Mucosa of descending colon (tissue), 3 donors: ENCODE measurements around the gene PSMA7. TPM values are rescaled to one million over a fixed set of nuclear protein-coding genes. Genes with fewer than 3 reads are reported as not detected.

Source experiments
- ATAC-seq: fragments of 200-7000 bp; cut with Tn5 transposase; one replicate; pipeline ENCODE4 v1.9.1; 2020; ENCODE audit warnings: mild to moderate bottlenecking, moderate library complexity
- DNase-seq, 3 donors: peaks; one replicate each; pipeline ENCODE4 v3.0.0-alpha.2; 2020
- H3K36me3 ChIP-seq: fragments of 200-600 bp; one replicate; pipeline ENCODE4 v1.8.0; 2021; ENCODE audit warnings: low read depth, mild to moderate bottlenecking
- H3K4me1 ChIP-seq: fragments of 200-600 bp; one replicate; pipeline ENCODE4 v1.8.0; 2021; ENCODE audit warnings: low read depth, mild to moderate bottlenecking
- H3K4me3 ChIP-seq: fragments of 200-600 bp; one replicate; pipeline ENCODE4 v1.8.0; 2021; ENCODE audit warnings: mild to moderate bottlenecking
- H3K9me3 ChIP-seq: fragments of 200-600 bp; one replicate; pipeline ENCODE4 v1.8.0; 2021; ENCODE audit warnings: mild to moderate bottlenecking
- intact Hi-C, 2 donors: fragments of 100-400 bp; cut with DNase I in 1 of 2; cut with micrococcal nuclease in 1 of 2; formaldehyde crosslinking; loops; one replicate each; pipeline versions ENCODE4 v1.11.0 to v1.11.1; 2022; cut with DNase I, micrococcal nuclease
- total RNA-seq, 3 donors: library from RNA; stranded (reverse); fragmentation: NEBNext Ultra II Directional in 2 of 3; extraction: Animal tissue kit (Norgen Biotek cat#: 25700) in 2 of 3; gene quantifications; one replicate each; pipeline versions ENCODE4 v1.2.1 to v1.2.4, GENCODE V29; 2021 to 2023
- TF ChIP-seq, protein P1 (sequence below): fragments of 200-600 bp; IDR thresholded peaks from one replicate; pipeline ENCODE4 v1.8.0; 2022; ENCODE audit warnings: antibody characterized with exemption, mild to moderate bottlenecking
- donor health status: DM: no; HTN: no; CAD: no; lungs with moderate emphysema.
- donor health status: DM: no; HTN: no; CAD: no.
- donor health status: DM: no; HTN: yes; CAD: no.

Gene PSMA7
- total RNA-seq, 3 donors from 2014 or later: 129 to 197 (median 194) TPM

DNA sequence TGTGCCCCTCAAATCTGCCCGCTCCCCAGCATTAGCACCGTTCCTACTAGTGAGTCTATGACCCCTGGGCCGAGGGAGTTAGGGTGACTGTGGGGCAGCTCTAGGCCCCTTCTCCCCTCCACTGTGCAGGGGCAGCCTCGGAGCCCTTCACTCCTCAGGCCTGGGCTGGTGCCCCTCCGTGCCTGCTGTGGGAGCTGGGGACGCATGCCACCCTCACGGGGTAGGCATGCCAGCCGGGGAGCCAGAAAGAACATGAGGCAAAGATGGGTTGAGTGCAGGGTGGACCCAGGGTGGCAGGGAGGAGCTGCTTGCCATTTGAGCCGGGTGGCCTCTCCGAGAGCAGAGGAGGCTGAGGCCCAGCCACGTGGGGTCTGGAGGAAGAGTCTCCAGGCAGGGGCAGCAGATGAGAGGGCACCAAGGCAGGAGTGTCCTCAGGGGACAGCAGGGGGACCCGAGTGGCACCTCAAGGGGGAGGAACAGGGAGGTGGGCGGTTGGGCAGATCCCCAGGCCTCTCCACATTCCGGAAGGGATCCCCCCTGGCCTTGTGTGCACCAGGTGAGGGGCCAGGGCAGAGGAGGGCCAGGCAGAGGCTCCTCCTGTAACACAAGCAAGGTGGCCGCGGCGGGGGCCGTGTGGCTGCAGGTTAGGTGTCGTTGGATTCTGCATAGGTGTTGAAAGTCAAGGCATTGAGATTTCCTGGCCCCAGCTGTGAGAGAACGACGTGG lies 39.5 kb downstream of the PSMA7 start:
- no peaks in the 10 kb centered on the region for H3K36me3 ChIP-seq
- H3K9me3 ChIP-seq: peaks cover 21% of the 10 kb centered on the region
- DNase-seq (no peak), ATAC-seq (no peak)
- H3K4me1 ChIP-seq: peaks cover 11% of the 10 kb centered on the region
- intact Hi-C loops: no loop called here
- no peak overlapping the region for H3K4me3 ChIP-seq
- TF ChIP-seq, protein P1, sequence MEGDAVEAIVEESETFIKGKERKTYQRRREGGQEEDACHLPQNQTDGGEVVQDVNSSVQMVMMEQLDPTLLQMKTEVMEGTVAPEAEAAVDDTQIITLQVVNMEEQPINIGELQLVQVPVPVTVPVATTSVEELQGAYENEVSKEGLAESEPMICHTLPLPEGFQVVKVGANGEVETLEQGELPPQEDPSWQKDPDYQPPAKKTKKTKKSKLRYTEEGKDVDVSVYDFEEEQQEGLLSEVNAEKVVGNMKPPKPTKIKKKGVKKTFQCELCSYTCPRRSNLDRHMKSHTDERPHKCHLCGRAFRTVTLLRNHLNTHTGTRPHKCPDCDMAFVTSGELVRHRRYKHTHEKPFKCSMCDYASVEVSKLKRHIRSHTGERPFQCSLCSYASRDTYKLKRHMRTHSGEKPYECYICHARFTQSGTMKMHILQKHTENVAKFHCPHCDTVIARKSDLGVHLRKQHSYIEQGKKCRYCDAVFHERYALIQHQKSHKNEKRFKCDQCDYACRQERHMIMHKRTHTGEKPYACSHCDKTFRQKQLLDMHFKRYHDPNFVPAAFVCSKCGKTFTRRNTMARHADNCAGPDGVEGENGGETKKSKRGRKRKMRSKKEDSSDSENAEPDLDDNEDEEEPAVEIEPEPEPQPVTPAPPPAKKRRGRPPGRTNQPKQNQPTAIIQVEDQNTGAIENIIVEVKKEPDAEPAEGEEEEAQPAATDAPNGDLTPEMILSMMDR: no peak

DNA sequence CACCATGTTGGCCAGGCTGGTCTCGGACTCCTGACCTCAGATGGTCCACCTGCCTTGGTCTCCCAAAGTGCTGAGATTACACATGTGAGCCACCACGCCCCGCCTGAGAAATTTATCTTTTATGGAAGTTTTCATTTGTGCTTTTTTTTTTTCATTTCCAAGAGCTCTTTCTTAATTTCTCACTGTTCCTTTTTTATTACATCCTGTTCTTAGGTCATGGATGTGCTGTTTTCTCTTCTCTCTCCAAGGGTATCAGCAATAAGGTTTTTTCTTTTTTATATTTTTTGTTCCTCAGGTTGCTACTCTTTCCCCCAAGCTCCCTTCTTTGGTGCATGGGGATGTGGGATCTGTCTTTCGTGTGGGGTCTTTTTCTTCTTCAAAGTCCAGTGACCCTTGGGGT lies 42.1 kb downstream of the PSMA7 start:
- Histone ChIP-seq H3K36me3 (no peaks in the 10 kb centered on the region), H3K4me1 (peaks cover 11% of the 10 kb centered on the region), H3K9me3 (peaks cover 3% of the 10 kb centered on the region), H3K4me3 (no peak overlapping the region)
- no peak for DNase-seq
- ATAC-seq: no peak
- intact Hi-C loops: no loop called here
- TF ChIP-seq, protein P1: no peak

DNA sequence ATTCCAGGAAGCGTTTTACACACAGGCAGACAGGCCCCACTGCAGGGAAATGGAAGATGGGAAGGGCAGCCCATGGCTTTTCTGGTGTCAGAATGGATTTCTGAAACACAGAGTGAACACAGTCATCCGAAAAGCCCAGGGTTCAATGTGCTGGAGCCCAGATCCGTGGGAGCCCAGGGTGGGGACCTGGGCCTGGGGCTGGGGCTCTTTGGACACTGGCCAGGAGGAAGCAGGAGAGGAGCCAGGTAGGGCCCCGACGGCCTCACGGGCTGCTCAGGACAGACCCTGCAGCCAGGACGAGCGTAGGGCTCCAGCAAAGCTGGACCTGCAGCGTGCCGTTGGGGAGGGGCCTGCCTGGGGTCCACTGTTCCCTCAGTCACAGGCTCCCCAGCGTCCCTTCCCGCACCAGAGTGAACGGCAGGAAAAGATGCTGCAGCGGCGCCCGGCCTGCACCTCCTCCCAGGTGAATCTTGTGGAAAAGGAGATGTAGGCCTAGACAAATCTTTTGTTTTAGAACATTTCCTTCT lies 45.2 kb downstream of the PSMA7 start:
- DNase-seq: no peak
- ATAC-seq: no peak
- Histone ChIP-seq H3K4me3 (no peak overlapping the region), H3K36me3 (no peaks in the 10 kb centered on the region), H3K4me1 (no peaks in the 10 kb centered on the region), H3K9me3 (no peaks in the 10 kb centered on the region)
- intact Hi-C loops: no loop called here
- TF ChIP-seq, protein P1: no peak

DNA sequence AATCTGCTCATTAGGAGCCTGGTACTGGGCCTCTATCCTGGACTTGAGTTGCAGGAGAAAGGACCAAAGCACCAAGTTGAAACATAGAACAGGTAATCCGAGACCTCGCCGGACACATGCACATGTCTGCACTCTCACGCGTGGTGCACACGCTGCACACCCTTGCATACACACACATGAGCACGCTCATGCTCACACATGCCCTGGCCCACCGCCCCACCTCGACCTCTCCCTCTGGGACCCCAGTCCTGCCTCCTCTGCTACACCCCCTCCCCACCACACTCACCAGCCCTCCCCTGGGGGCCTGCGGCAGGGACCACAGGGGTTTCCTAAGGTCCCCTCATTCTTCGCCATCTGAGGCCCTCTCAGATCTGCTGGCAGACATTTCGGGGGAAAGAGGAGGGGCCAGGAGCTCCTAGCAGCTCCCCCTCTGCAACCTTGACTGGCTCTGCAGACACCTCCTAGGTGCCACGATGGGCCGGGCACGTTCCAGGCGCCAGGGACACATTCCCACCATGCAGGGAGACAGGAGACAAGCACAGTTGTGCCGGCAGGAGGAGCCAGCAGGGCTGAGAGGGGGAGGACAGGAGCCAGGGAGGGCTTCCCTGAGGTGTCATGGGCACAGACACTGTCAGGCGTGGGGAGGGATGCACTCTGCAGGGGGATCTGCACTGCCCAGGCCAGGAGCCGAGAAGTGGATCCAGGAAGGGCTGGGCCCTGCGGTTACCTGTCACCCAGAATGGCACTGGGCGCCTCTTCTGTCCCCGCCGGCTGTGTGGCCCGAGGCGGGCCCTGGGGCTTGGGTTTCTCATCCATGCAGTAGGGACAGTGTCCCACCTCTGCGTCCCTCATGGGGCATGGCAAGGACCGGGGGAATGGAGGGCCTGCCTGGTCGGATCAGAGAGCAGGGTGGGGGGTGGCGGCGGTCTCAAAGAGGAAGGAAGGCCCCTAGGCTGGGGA lies 46.5 kb downstream of the PSMA7 start:
- ATAC-seq (no peak), DNase-seq (no peak)
- H3K9me3 ChIP-seq: no peaks in the 10 kb centered on the region
- H3K4me3 ChIP-seq: no peak overlapping the region
- intact Hi-C loops: no loop called here
- no peaks in the 10 kb centered on the region for H3K4me1 ChIP-seq
- TF ChIP-seq, protein P1: no peak
- H3K36me3 ChIP-seq: no peaks in the 10 kb centered on the region

DNA sequence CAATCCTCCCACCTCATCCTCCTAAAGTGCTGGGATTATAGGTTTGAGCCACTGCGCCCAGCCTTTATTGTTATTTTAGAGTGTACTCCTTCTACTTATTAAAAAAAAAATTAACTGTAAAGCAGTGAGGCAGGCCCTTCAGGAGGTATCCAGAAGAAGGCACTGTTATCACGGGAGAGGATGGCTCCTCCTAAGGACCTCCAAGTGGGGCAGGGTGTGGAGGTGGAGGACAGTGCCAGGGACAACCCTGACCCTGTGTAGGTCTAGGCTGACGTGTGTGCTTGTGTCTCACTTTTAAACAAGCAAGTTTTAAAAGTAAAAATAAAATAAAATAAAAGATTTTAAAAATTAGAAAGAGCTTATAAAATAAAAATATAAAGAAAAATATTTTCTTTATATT lies 53.8 kb downstream of the PSMA7 start:
- Histone ChIP-seq H3K4me3 (no peak overlapping the region), H3K36me3 (no peaks in the 10 kb centered on the region), H3K4me1 (no peaks in the 10 kb centered on the region), H3K9me3 (no peaks in the 10 kb centered on the region)
- TF ChIP-seq, protein P1: no peak
- ATAC-seq (no peak), DNase-seq (no peak)
- intact Hi-C loops: no loop called here
